GM19463 (cell line): ENCODE data around the gene RNLS.
A peak's percentile ranks its signal among the peaks of the same experiment; 100 is the strongest.

Experiments used
- ATAC-seq: cut with Tn5 transposase; IDR thresholded peaks from one replicate; pipeline ENCODE4 v1.9.1; 2021; ENCODE audit warnings: mild to moderate bottlenecking, moderate library complexity; ENCODE audit not compliant: unreplicated experiment

RNLS gene

GRCh38 chr10:88395677-88396076 is 187.4 kb downstream of the RNLS start:
- no peak for ATAC-seq

DNA sequence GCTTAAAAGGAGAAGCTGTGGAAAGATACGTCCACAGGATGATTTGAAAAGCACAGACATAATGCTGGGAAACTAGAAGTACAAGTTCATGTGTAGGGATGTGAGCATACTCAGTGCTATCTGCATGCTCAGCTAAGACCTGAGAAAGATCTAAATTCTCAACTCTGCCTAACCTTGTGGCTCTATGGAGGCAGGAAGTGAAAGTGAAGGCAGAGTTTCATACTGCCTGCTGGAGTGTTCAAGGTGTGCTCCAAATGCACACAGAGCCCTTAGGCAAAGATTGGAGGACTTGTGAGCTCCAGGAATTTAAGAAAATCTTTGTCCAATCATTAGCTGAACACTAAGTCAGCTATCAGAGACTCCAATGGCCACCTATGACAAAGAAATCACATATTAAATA is 190.9 kb downstream of the RNLS start:
- peak; percentile 92 for ATAC-seq

GRCh38 chr10:88390041-88390440 is 193.1 kb downstream of the RNLS start:
- ATAC-seq: no peak

GRCh38 chr10:88389456-88389855 is 193.7 kb downstream of the RNLS start:
- ATAC-seq: no peak

- no peak for ATAC-seq
Measured at GRCh38 chr10:88388324-88388723, 194.8 kb downstream of the RNLS start.

GRCh38 chr10:88386821-88387773 is 196.0 kb downstream of the RNLS start:
- ATAC-seq: peak; percentile 29

GRCh38 chr10:88386204-88386788 is 196.8 kb downstream of the RNLS start:
- ATAC-seq: peak; percentile 37

DNA sequence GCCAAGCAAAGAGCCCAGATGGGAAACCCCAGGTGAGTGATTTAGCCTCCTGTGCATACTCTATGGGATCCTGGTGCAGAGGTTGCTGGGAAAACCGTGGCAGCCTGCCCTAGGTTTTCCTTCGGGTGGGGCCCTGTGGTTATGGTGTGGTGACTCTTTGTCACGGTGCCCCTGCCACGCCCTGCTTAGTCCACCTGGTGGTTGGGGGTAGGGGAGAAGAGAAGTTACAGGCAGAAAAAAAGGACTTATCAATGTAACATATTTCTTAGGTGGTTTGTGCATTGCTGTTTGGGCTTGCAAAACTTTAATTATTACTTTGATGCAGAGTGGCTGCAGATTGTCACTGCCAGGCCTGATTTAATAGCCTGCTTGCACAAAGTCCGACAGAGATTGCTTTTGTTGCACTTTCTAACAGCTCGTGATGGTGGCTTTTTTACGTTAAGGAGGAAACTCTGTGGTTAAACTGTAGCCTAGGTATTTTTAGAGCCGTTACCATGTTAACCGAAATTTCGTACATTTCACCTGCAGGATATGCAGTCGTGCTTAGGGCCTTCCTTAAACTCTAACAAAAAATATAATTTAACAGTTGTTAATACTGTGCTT is 197.4 kb downstream of the RNLS start:
- peak; percentile 63 for ATAC-seq

DNA sequence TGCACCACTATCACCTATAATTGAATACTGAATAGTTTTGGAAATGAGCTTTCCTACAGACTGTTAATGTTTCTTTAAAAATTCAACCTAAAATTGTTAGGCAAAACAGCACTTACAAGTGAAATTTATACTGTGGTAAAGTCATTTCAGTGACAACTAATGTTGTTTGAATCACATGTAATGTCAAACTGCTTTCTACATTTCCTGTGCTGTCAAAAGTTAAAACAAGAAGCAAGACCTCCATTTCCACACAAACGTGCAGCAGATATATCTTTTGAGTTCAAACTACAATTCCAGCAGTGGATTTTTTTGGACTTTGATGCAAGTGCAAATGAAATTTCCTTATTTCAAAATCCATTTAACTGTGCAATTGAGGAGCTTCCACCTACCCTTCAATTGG is 199.8 kb downstream of the RNLS start:
- no peak for ATAC-seq

- ATAC-seq: no peak
Measured at GRCh38 chr10:88382699-88383098, 200.4 kb downstream of the RNLS start.

DNA sequence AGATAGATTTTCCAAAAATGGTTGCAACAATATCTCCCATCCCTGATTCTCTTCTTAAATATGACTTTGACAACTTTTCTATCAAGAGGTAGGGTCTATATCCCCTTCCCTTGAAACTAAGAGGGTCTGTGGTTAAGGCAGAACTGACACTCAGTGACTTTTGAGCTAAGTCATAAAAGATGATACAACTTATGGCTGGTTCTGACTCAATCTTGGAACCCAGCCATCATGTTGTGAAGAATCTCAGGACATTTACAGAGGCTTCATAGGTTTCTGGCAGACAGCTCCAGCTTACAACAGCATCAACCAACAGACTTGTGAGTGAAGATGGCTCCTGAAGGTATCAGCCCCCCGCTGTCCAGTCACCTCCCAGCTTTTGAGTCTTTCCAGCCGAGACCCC is 203.5 kb downstream of the RNLS start:
- no peak for ATAC-seq

GRCh38 chr10:88377510-88377909 is 205.6 kb downstream of the RNLS start:
- ATAC-seq: no peak

DNA sequence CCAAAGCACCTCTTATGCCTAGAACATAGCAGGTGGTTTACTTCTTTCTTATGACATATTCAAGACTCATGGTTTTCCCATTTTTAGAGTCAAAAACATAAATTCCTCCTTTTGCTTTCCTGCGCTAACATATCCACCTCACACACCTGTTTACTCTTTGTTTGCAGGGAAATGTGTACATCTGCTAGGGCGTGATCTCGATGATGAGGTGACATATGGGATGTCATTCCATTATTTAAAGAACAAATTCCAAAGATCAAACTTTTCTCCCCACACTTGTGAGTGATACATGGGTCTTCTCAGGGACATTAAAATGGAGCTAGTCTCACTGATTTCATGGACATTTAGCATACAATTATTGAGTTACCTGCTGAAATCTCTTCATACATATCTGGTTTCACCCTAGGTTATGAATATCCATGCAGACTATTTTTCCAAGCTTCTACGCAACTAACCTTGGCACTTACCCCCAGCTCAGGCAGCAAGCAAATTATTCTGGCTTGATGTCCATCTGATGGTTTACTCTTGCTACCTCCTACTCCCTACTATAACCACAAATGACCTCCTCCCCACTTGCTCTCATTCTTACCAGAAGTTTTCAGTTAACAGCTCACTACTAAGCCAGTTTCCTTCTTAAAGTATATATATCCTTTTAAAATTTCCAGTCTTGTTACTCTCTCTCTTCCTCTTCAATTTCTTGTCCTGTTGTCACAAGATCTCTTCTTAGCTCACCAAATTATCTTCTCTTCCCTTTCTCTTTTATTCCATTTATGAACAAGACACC is 208.5 kb downstream of the RNLS start:
- no peak for ATAC-seq

- ATAC-seq: no peak
Measured at GRCh38 chr10:88372881-88373592, 210.1 kb downstream of the RNLS start.

DNA sequence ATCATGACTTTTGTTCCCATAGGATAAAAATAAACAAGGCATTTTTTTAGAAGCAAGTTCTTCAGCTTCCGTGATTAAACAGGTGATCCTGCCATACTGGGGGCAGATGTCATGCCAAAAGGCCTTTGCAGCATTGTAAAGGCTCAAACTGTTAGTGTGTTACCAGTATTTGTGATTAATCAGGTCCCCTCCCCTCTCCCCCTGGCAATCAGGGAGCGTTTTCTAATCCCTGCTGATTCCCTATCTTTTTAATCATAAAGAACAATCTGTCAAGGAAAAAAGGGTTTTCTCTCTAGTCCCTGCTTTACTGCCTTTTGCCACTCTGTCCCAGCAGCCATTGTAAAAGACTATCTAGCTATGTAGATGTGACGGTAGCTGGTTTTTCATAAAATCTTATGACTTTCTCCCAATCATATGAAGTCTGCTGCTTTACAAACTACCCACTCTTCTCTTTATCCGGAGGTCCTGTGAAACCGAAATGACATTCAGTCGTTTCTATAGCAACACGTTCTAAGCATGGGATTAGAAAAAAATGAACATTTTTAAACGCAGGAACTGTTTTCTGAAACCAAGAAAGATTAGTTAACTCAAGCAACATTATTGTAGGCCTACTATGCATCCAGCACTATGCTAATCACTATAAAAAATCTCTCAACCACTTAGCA is 210.9 kb downstream of the RNLS start:
- no peak for ATAC-seq

DNA sequence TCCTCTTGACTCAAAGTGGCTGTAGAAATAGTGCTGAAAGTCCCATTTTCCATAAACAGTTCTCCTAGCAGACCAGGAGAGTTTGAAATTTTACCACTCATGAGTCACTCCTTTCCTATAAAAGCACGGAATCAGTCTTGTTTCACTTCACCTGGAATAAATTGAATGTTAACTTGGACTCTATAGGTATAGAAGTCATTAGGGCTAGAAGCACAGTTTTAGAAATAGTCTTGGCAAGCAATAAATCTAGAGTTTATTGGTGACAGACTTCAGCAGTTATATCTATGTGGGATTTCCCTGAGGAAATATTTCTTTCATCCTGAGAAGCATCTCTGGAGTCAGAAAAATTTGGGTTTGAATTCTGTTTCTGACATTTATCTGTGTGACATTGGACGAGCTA is 212.4 kb downstream of the RNLS start:
- no peak for ATAC-seq

DNA sequence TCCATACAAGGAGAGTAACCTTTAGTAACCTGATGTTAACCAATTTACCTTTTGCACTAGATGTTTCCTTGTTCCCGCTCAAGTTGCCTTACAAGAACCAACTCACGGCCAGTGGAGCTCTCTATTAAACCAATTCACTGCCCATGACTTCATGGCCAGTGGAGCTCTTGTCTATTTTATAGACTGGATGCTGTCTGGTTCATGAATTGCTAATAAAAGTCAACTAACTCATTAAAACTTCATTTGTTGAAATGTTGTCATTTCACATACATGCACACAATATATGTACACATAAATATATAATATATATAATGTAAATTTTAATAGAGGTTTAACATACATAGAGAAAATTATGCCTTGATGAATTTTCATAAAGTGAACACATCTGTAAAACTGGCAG is 216.3 kb downstream of the RNLS start:
- ATAC-seq: no peak

- no peak for ATAC-seq
Measured at GRCh38 chr10:88361995-88362807, 220.9 kb downstream of the RNLS start.

GRCh38 chr10:88361494-88361893 is 221.6 kb downstream of the RNLS start:
- no peak for ATAC-seq
